AG10803 (cell line): ENCODE results near the gene UBAC1.
"Not testable (repeated sequence)": the region's sequence is repeated elsewhere in the genome, so short reads cannot be mapped to it uniquely, and the experiment has no call there.

ENCODE experiments used
- DNase-seq: peaks from one replicate; pipeline ENCODE4 v3.0.0; 2010; ENCODE audit warnings: low read depth
- H3K4me3 ChIP-seq: 2 replicates; pipeline ENCODE4 v1.5.1; 2011; ENCODE audit warnings: mild to moderate bottlenecking, low read length, control low read depth
- TF ChIP-seq, protein P1 (sequence below): conservative IDR thresholded peaks from 2 replicates; pipeline ENCODE4 v1.5.1; 2011; ENCODE audit warnings: mild to moderate bottlenecking, low read length, control low read depth, inconsistent platforms

The UBAC1 gene

GRCh38 chr9:135956802-135957174 is 4.4 kb downstream of the UBAC1 start:
- no peak overlapping the region for H3K4me3 ChIP-seq
- TF ChIP-seq, protein P1, sequence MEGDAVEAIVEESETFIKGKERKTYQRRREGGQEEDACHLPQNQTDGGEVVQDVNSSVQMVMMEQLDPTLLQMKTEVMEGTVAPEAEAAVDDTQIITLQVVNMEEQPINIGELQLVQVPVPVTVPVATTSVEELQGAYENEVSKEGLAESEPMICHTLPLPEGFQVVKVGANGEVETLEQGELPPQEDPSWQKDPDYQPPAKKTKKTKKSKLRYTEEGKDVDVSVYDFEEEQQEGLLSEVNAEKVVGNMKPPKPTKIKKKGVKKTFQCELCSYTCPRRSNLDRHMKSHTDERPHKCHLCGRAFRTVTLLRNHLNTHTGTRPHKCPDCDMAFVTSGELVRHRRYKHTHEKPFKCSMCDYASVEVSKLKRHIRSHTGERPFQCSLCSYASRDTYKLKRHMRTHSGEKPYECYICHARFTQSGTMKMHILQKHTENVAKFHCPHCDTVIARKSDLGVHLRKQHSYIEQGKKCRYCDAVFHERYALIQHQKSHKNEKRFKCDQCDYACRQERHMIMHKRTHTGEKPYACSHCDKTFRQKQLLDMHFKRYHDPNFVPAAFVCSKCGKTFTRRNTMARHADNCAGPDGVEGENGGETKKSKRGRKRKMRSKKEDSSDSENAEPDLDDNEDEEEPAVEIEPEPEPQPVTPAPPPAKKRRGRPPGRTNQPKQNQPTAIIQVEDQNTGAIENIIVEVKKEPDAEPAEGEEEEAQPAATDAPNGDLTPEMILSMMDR = no peak
- DNase-seq = no peak

DNA sequence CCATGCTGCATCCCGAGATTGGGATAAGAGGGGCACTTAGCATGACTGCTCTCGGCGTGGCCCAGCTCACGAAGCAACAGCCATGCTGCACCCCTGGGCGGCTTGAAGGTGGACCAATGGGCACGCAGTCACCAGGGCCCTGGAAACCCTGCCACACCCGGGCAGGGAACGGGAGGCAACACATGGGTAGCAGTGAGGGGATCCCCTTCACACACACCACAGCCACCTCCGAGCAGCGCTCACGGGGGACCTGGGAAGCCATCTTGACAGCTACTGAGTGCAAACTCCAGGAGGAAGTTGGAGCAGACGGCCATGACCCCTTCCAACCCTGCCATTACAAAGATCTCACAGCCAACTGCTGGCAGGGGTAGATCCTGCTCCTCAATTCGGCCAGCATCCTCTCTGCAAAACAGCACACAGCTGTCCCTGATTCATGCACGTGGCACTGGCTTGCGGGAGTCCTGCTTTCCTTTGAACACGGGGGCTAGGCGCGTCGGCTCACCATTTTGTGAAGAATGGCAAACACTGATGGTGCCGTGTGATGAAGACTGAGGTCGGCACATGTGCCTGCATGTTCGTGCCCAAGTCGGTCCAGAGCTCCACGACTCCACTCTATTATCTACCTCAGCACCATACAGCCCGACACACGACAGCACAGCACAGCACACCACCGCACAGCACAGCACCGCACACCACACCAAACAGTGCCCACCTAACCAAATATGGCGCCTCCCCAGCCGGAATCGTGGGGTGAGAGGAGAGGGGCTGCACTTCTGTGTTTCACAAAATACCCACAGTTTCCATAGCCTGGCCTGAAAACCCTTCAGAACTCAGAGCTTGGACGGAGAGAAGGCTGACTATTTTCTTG is 5.0 kb downstream of the UBAC1 start:
- no peak overlapping the region for H3K4me3 ChIP-seq
- TF ChIP-seq, protein P1 = no peak
- DNase-seq = no peak

- TF ChIP-seq, protein P1 = no peak
- no peak for DNase-seq
- H3K4me3 ChIP-seq = no peak overlapping the region
Measured at GRCh38 chr9:135952664-135953206, 8.4 kb downstream of the UBAC1 start.

- no peak overlapping the region for H3K4me3 ChIP-seq
- TF ChIP-seq, protein P1 = no peak
- no peak for DNase-seq
Measured at GRCh38 chr9:135951889-135952663, 9.1 kb downstream of the UBAC1 start.

GRCh38 chr9:135951310-135951709 is 9.9 kb downstream of the UBAC1 start:
- H3K4me3 ChIP-seq, DNase-seq: not testable (repeated sequence)

DNA sequence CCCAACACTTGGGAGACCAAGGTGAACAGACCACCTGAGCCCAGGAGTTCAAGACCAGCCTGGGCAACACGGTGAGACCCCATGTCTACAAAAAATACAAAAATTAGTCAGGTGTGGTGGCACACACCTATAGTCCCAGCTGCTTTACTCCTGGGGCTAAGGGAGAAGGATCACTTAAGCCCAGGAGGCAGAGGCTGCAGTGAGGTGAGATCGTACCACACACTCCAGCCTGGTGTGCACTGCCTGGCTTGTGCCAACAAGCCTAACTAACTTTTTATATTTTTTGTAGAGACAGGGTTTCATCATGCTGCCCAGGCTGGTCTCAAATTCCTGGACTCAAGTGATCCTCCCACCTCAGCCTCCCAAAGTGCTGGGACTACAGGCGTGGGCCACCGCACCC is 10.3 kb downstream of the UBAC1 start:
- not testable (repeated sequence) for DNase-seq, H3K4me3 ChIP-seq

GRCh38 chr9:135950135-135950682 is 11.0 kb downstream of the UBAC1 start:
- no peak overlapping the region for H3K4me3 ChIP-seq
- DNase-seq = no peak
- TF ChIP-seq, protein P1 = no peak
